Measurements from ENCODE around the gene BICDL2. TPM values are rescaled to one million over a fixed set of nuclear protein-coding genes. Genes with fewer than 3 reads are reported as not detected.

BICDL2 gene
- total and polyA plus RNA-seq, 9 of the 15 experiments (the other 6 are each of a cell fraction or from before 2014, with no cell fraction given), result 0.09 to 0.28 (median 0.09) TPM; not detected in 6

GRCh38 chr16:3020247-3020603 lies 16.5 kb downstream of the BICDL2 start, which contains the start of gene TNFRSF12A (continued):
- TF ChIP-seq, protein P1, sequence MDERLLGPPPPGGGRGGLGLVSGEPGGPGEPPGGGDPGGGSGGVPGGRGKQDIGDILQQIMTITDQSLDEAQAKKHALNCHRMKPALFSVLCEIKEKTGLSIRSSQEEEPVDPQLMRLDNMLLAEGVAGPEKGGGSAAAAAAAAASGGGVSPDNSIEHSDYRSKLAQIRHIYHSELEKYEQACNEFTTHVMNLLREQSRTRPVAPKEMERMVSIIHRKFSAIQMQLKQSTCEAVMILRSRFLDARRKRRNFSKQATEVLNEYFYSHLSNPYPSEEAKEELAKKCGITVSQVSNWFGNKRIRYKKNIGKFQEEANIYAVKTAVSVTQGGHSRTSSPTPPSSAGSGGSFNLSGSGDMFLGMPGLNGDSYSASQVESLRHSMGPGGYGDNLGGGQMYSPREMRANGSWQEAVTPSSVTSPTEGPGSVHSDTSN (CRISPR knock-in tag; IDR thresholded peaks at IDR 0.05; ENCODE audit: low read depth), result no peak
- TF ChIP-seq, protein P1 (tag; conservative IDR thresholded peaks at IDR 0.05; ENCODE audit: low read depth), result no peak
- TF ChIP-seq ZBTB17 (CRISPR knock-in tag; IDR thresholded peaks at IDR 0.05) (peak; percentile 46; the same call in 1 of the 2 replicates), FOXJ3 (CRISPR knock-in tag; IDR thresholded peaks at IDR 0.05) (no peak), ZBTB11 (CRISPR knock-in tag; IDR thresholded peaks at IDR 0.05) (0 out of 6 replicates have a peak, but pooled peaks of 1 of the 3 experiments have one; percentile 55), PCBP1 (IDR thresholded peaks at IDR 0.05; ENCODE audit: low read depth, low read length, poor library complexity, severe bottlenecking) (peak; percentile 74), YBX1 (IDR thresholded peaks at IDR 0.05) (no peak), XRCC3 (IDR thresholded peaks at IDR 0.05) (no peak), UBTF (IDR thresholded peaks at IDR 0.05; ENCODE audit: borderline replicate concordance in 1 of 2, low read depth in 2 of 2, low read length in 2 of 2) (peak; percentile 37 to 85; a peak in 2 of 4 replicates), GTF2B (IDR thresholded peaks at IDR 0.05; ENCODE audit: extremely low read depth, insufficient read length) (no peak), PHF8 (IDR thresholded peaks at IDR 0.05; ENCODE audit: borderline replicate concordance, low read length) (peak; percentile 78; the same call in 1 of the 2 replicates), EP400 (IDR thresholded peaks at IDR 0.05) (peak; percentile 29; the same call in 1 of the 2 replicates), CREB3L1 (IDR thresholded peaks at IDR 0.05; ENCODE audit: borderline replicate concordance, low read depth) (peak; percentile 12; the same call in 1 of the 2 replicates), MAZ (CRISPR knock-in tag; conservative IDR thresholded peaks at IDR 0.05 in 1 of 2, IDR thresholded peaks at IDR 0.05 in 1 of 2) (peak in 1 of 2 experiments; percentile 19; a peak in 1 of 4 replicates), JUND (IDR thresholded peaks at IDR 0.05; ENCODE audit: borderline replicate concordance, low read depth, low read length) (no peak), JUND (tag; IDR thresholded peaks at IDR 0.05; ENCODE audit: borderline replicate concordance, low read depth, low read length) (no peak)

Data from K562 (cell line).